ENCODE results near the gene CCDC85A.
"Not testable (repeated sequence)": the region's sequence is repeated elsewhere in the genome, so short reads cannot be mapped to it uniquely, and the experiment has no call there.

The CCDC85A gene

DNA sequence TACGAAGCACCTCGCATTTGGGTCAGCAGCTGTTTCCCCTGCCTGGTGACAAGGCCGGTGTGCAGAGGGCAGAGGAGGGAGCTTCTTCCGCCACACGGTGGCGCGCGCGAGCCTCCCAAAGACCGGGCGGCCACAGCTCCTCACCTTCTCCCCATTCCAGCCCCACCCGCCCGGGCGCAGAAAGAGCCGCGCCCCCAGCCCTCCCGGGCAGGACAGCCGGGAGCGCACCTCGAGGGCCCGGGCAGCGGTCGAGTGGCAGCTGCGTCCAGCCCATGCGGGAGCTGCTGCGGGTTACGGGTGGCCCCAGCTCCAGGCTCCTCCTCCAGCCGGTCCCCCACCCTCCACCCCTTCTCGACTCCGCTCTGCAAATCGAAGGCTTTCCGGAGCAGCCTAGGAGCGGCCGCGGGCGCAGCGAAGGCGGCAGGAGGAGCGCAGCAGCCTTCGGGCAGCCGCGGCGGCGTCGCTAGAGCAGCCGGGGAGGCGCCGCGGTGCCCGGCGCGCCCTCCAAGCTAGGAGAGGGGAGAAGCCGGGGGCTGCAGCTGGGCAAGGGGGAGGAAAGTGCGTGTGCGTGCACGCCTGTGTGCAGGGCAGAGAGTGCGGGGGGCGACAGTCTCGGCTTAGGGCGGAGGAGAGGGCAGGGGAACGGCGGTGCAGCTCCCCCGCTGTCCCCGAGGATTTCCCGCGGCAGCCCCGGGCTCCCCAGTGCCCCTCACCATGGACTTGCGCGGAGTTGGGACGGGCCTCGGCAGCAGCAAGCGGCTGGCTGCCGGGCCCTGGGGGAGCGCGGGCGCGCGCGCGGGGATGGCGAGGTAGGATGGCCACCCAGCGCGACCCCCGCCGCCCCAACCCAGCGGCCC lies at the start of gene CCDC85A:
Gene CCDC85A, plus strand, starts transcription at position 348 of the 857 bp plus-strand sequence. CDS start 635 bp downstream, outside the sequence.
- DNase-seq: peak; percentile 43

DNA sequence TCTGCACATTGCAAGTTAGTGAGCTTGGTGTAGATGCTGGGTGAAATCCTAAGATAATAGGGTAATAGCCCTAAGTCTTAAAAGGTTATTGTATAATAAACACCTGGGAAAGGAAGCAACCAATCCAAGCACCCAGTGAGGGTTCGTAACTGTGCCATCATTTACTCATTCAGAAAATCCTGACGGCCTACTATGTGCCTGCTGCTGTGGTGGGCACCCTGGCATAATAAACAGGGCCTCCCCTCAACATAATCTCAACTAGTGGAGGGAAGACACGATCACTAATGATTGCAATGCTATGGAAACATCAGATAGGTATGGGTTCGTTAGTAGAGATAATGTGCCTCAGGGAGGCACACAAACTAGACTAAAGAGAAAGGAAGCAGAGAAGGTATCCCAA lies 48.9 kb upstream of the CCDC85A start:
- DNase-seq: no peak

DNA sequence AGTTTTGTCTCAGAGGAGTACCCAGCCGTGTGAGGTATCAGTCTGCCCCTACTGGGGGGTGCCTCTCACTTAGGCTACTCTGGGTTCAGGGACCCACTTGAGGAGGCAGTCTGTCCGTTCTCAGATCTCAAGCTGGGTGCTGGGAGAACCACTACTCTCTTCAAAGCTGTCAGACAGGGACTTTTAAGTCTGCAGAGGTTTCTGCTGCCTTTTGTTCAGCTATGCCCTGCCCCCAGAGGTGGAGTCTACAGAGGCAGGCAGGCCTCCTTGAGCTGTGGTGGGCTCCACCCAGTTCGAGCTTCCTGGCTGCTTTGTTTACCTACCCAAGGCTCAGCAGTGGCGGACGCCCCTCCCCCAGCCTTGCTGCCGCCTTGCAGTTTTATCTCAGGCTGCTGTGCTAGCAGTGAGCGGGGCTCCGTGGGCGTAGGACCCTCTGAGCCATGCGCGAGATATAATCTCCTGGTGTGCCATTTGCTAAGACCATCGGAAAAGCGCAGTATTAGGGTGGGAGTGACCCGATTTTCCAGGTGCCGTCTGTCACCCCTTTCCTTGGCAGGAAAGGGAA lies 41.2 kb upstream of the CCDC85A start:
- not testable (repeated sequence) for DNase-seq

DNA sequence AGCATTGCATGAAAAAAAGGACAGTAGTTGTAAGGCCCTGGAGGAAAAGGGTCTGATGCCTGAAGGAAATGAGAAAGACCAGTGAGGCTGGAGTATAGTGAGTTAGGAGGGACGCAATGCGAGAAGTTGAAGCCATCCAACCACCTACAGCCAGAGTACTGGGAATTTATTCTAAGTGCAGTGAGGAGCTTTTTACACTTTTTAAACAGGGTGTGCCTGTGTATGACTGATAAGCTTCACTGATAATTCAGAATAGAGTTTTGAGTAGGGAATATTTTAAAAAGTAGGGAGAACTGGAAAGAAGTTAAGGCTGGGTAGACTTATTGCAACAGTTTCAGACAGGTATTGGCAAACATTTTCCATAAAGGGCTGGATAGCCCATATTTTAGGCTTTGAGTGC lies 35.9 kb upstream of the CCDC85A start:
- DNase-seq: no peak

DNA sequence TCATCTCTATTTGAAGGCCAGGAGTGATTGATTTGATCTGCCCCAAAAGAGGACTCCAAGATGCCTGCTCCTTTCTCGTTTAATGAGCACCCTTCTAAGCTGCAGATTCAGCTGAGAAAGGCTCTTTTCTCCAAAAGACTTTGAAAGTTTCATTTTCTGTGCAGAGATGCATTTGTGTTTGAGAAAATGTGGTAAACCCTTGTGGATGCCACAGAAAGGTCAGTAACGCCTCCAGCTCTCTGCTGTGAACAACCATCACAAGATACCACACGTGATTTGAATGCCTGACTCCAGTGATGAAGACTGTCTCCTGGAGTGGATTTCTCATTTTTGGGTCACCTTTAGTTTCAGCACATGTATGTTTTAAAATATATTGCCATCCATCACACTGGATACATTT lies 35.0 kb upstream of the CCDC85A start:
- DNase-seq: no peak

DNA sequence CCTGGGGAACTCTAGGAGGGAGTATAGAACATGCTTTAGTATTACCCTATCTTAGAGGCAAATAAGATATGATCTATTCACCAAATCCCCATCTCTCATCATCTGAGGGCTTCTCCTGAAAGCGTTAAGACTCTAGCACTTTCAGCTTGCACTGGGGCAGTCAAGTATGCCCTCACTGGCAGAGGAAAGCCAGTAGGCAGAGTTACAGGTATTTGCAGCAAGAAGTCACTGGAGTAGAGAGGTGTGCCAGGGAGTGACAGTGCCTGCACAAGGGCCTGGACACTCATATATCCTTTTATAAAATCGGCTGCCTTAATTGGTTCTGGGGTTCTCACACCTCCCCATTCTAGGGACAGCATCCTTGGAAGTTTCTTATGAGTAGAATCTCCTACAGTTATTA lies 31.9 kb upstream of the CCDC85A start:
- DNase-seq: no peak

DNA sequence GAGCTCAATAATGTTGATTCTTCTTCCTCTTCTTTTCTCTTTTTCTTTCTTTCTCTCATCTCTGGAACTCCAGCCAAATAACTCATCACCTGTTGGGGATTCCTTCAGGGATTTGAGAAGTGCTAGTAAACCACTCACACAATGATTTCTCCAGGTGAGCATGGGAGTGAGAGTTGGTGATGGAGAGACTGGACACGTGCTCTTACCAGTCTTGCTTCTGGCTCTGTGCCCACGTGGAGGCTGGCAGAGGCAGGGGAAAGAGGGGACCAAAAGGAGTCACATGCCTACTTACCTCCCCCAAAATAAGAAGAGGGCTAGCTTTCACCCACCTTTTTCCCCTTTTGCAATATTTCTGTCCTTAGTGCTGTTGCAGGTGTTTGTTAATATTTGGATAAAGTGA lies 28.6 kb upstream of the CCDC85A start:
- DNase-seq: no peak

DNA sequence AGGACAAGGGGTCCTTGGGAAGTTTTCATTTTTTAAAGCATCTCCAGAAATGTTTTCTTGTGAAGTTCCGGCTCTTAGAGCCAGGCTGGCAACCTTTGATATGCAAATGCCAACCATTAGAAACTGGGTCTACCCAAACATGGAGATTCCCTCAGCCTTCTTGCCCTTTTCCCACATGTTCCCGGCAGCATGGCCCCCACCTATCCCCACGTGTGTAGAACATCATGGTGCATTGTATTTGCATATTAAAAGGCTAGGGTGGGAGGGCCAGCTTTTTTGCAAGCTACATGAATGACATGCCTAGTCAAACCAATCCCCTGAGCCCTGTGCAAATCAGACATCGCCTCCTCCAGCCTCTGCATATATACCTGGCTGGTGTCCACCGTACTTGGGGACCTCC lies 23.9 kb upstream of the CCDC85A start:
- not testable (repeated sequence) for DNase-seq

DNA sequence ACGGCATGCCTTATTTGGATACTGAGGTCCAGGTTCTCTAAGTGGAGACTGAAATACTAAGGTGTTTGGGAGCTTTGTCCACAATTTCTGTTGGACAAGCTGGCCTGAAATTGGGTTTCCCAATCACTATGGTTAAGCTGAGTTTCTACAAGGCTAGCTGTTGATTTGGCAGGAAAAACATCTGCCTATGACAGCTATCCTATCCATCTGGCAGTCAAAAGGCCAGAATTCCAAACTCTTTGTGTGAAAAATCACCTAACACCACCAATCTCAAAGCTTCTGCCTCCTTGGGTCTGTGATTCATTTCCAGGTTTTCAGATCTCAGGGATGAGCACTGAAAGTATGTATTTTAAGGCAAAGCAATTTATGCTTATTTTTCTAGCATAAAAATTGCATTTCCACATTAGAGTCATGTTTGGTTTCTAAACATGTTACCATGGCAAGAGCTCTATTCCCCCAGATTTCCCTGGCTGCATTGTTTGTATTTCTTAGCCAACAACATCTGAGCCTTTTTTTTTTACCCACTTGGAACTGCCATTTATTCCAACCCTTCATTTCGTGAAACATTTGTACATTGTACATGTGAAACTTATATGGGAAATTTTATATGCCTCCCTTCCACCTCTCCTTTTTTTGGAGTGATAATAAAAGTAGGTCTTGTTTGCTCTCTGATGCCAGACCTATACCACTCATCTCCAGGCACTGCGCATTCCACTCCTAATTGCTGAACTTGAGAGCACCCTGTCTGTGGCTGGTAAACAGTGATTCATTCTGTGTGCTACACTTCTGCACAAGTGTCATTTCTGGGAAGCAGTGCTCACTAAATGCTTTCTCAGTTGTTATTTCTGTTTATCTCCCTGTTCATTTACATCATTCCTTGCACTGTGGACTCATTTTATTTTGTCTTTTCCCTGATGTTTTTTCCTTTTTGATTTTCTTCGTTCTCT lies 15.9 kb upstream of the CCDC85A start:
- no peak for DNase-seq

DNA sequence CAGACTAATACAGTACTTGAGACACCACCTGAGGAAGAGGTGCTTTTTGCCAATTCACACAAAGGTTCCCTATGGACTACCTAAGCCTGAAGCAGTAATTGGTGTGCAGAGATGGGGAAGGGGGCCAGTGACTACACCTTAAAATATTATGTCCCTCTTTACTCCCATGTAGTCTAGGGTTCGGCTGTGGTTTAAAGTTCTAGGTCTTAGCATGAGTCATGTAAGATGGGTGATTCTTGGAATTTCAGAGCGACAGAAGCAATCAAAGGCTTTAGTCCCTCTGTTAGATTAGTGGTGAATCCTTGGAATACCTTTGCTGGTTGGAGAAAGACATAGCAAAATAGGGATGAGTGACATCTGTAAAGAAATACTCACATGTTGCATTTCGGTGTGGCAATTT lies 14.3 kb upstream of the CCDC85A start:
- no peak for DNase-seq

DNA sequence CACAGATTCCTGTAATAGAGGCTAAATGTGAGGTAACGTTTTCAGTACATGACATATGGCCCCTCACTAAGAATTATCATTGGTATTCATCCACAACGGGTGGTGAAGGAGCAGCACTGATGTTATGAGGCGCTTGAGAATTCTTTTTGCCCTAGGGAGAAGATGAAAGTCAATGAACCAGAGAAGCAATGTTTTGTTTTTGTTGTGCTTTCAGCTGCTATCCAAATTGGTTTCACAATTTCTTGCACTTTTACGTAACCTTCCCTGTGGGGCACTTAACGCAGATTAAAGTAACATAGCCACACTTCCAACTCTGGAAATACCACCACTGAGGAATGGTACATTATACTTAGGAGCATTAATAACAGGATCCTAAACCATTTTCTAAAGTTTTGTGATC lies 13.3 kb upstream of the CCDC85A start:
- no peak for DNase-seq

DNA sequence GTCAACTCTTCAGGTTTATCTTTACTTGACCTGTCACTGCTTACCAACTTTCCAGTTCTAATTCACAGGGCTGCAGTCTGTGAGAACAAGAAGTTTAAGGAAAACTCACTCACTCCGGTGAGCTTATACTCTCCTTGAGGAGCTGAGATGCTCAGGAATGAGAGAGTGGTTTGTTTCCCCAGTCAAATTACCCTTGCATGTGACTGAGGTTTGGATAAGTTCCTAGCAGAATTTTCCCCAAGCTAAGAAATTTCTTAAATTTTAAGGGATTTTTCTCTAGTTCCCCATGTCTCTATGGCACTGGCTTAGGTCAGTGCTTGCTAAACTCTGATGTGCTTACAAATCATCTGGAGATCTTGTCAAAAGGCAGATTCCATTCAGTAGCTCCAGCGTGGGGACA lies 12.8 kb upstream of the CCDC85A start:
- DNase-seq: no peak

DNA sequence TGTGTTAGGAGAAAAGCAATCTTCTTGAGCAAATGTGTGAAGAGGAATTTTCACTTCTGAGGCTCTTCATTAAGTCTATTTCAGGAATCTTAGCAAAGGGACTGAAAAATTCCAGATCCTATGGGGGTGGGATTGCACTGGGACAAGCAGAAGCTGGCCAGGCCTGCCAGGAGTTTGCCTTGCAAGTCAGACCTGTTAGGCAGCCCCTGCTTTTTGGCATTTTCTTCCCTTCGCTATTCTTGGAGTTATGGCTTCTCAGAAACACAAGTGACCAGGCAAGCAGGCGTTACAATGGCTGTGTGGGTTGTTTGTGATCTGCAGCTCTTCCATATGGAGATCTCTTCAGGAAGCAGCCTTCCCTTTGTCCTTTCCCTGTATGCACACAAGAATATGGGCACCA lies 8.0 kb upstream of the CCDC85A start:
- no peak for DNase-seq

DNA sequence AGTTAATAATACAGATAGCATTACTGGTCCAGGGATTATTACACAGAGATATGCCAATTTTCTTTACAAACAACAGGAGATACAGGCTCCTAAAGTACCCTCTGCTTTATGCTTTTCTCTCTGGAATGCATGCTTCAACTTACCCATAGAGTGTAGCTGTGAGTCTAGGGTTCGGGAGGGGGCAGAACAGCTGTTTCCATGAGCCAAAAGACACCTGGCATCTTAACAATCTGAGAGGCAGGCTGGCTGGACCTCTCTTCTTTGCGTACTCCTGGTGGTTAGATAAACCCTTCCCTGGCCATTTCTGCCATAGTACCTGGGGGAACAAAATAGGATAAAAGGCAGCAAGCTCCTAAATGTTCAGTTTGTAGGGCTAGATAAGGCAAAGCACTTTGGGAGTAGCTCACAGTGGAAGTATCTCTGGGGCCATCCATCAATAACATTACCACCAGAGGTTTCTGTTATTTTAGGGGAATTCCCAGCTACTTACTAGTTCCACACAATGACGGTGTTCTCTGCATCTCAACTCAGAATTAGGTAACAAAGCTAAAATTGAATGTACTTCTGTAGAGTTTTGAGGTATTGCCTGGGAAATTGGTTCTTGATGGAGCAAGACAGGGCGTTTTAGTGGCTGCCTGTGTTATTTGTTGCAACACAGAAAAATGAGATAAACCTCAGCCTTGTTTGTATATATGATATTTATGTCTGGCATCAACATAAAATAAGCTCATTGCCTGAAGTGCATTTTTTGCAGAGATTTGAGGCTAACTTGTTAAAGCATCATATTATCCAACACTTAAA lies 6.2 kb upstream of the CCDC85A start:
- no peak for DNase-seq

DNA sequence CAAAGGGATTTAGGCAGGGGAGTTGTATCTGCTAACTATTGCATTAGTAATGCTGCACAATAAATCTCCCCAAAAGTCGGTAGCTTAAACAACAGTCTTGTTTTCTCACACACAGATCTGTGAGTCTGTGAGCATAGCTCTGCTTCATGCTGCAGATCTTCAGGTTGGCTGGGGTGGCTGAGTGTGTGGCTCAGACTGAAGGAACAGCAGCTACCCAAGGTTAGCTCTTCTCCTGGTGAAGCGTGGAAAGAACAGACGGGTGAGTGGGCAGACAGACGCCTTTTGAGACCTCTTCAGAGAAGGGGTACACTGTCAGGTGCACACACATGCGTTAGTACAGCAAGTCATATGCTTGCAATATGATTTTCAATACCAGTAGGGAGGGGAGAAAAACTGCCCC lies 3.9 kb upstream of the CCDC85A start:
- DNase-seq: no peak

DNA sequence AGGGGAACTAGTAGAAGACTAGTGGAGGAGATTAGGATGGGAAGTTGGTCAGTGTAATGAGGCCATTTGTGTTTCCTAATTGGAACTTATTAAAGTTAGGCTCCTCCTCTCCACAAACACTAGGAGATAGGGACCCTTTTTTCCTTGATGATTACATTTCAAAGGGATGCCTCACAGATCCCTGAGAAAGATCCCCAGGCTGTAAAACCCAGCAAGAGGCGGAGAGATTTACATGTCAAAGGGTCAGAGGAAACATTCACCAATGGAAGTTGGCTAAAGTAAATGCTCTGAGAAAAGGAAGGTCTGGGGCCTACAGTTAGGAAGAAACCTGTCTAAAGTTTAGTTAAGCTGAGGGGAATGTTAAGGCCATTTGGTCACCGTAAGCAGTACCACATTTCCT lies 1.4 kb upstream of the CCDC85A start:
- no peak for DNase-seq

DNA sequence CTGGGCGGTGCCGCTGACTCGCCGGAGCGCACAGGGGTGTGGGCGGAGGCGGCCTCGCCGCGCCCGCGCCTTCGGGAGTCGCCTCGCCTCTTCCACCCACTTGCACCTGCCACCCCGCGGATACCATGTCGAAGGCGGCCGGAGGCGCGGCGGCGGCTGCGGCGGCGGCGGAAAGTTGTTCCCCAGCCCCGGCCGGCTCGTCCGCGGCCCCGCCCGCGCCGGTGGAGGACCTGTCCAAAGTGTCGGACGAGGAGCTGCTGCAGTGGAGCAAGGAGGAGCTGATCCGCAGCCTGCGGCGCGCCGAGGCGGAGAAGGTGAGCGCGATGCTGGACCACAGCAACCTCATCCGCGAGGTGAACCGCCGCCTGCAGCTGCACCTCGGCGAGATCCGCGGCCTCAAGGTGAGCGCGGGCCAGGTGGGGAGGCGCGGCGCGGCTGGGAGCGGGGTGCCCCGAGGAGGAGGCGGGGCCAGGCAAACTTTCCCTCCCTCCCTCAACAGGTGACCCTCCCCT lies 766 bp downstream of the CCDC85A start:
- no peak for DNase-seq

DNA sequence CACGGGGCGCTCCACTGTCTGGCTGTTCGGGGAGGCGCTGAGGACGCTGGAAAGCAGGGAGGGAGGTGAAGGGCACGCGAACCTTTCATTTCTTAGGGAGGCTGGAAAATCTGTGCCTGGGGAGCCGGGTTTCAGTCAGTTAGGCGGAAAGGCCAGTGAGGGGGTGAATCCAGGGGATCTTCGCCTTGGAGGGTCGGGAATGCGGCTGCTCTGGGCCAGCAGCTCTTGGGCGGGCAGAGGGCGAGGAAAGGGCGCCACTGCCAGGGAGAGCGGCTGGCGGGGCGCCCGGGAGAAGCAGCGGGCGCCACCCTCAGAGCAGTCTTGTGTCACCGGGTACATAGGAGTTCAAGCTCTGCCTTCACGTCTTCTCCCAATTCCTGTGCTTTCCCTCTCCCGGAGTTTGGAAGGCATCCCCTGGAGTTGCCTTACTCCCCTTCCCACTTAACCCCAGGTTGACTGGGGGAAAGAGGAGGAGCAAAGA lies 1.4 kb downstream of the CCDC85A start:
- no peak for DNase-seq

DNA sequence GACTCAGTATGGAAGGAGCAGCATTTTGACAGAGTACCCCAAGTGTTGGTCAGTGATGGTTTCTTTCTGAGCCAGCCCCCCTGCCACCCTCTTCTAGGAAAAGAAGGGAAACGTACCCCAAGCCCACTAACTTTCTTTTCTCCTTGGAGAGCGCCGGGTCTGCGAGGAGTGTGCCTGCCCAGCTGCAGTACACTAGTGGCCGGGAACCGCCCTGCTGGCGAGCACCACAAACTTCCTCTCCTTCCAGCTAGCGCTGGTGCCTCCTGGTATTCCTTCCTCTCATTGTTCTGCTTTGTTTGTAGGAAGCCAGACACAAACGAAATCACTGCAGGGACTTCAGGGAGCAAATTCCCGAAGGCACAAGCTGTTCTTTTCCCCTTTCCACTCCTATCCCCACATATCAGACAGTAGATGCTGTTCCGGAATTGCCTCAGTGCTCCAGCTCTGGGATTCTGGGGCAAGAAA lies 1.8 kb downstream of the CCDC85A start:
- no peak for DNase-seq

DNA sequence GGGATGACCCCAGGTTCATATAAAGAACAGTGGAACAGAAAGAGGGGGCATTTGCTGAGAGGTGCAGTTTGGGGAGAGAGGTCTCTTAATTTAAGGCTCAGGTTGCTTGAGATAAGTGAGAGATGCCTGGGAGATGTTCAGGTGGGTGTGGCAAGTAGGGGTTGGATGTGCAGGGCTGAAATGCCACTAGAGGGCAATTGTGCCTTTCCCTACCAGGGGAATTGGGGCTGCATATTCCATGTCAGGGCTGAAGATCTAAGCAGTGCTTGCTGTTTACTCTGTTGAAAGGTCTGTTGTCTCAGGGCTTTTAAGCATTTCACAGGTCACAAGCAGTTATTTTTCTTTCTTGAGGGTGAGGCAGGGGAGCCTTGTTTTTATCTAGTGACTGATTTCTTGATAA lies 7.8 kb downstream of the CCDC85A start:
- DNase-seq: no peak

DNA sequence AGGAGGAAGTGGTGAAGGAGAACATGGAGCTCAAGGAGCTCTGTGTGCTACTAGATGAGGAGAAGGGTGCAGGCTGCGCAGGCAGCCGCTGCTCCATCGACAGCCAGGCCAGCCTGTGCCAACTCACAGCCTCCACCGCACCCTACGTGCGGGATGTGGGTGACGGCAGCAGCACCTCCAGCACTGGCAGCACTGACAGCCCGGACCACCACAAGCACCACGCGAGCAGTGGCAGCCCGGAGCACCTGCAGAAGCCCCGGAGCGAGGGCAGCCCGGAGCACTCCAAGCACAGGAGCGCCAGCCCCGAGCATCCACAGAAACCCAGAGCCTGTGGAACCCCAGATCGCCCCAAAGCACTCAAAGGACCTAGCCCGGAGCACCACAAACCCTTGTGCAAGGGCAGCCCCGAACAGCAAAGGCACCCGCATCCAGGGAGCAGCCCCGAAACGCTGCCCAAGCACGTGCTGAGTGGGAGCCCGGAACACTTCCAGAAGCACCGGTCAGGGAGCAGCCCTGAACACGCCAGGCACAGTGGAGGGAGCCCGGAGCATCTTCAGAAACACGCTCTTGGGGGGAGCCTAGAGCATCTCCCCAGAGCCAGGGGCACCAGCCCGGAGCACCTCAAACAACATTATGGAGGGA lies 9.0 kb downstream of the CCDC85A start:
- DNase-seq: no peak

DNA sequence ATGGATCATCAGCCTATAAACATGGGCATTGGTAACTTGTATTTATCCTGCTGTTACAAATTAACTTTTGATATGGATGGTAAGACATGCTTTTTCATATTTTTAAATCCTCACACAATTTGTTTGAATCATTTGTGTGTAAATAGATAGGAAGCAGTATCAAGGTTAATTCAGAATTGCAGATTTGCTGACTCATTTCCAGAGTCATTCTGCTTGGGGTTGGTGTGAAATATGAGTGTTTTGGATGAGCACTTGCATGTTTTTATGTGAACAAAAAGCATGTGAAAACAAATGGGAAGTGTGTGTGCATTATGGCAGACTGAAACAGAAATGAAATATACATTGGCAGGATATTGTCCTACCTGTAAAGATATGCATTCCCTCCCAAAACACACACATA lies 11.8 kb downstream of the CCDC85A start:
- DNase-seq: no peak

Data from CD4-positive, alpha-beta T cell treated with Interleukin-6 for 4 hours (primary cell).